Measurements from ENCODE around the gene GNAZ. TPM values are rescaled to one million over a fixed set of nuclear protein-coding genes. Genes with fewer than 3 reads are reported as not detected.

Gene GNAZ
- total RNA-seq, 1 experiment from 2014 or later = 33.0 TPM

GRCh38 chr22:23068832-23069385 lies 1.4 kb upstream of the GNAZ start:
- Histone ChIP-seq H3K4me1 (ENCODE audit: low read length) (peaks cover 57% of the 10 kb centered on the region), H3K4me2 (ENCODE audit: low read depth, low read length, poor library complexity, severe bottlenecking) (peak overlapping the region; percentile 69), H4K20me1 (ENCODE audit: insufficient read depth, low read depth, low read length) (peaks cover 18% of the 10 kb centered on the region; the same call in 1 of the 2 replicates), H3K27ac (ENCODE audit: low read length) (no peak overlapping the region), H3K36me3 (ENCODE audit: insufficient read depth, low read length) (no peaks in the 10 kb centered on the region), H3K79me2 (ENCODE audit: low read length) (peaks cover 34% of the 10 kb centered on the region), H2AFZ (ENCODE audit: low read length) (no peak overlapping the region), H3K9ac (ENCODE audit: low read length) (peak overlapping the region; percentile 67; the same call in 1 of the 2 replicates), H3K27me3 (ENCODE audit: low read length) (no peaks in the 10 kb centered on the region), H3K9me3 (ENCODE audit: low read length) (no peaks in the 10 kb centered on the region), H3K9me2 (replicated peaks; ENCODE audit: insufficient read depth, low read length) (no peaks in the 10 kb centered on the region), H3K4me3 (ENCODE audit: low read length) (peak overlapping the region; percentile 64; the same call in 1 of the 2 replicates)
- no peak for DNase-seq

GRCh38 chr22:23069502-23070357 lies 589 bp upstream of the GNAZ start:
- H3K79me2 ChIP-seq (ENCODE audit: low read length) = peaks cover 42% of the 10 kb centered on the region
- no peaks in the 10 kb centered on the region for H3K36me3 ChIP-seq (ENCODE audit: insufficient read depth, low read length)
- H3K27me3 ChIP-seq (ENCODE audit: low read length) = no peaks in the 10 kb centered on the region
- peak overlapping the region; percentile 22; the same call in 1 of the 2 replicates for H2AFZ ChIP-seq (ENCODE audit: low read length)
- H3K9me3 ChIP-seq (ENCODE audit: low read length) = no peaks in the 10 kb centered on the region
- peaks cover 64% of the 10 kb centered on the region for H3K4me1 ChIP-seq (ENCODE audit: low read length)
- H3K27ac ChIP-seq (ENCODE audit: low read length) = no peak overlapping the region
- peaks cover 23% of the 10 kb centered on the region; the same call in 1 of the 2 replicates for H4K20me1 ChIP-seq (ENCODE audit: insufficient read depth, low read depth, low read length)
- H3K9me2 ChIP-seq (replicated peaks; ENCODE audit: insufficient read depth, low read length) = no peaks in the 10 kb centered on the region
- peak overlapping the region; percentile 67 for H3K9ac ChIP-seq (ENCODE audit: low read length)
- DNase-seq = peak; percentile 97
- peak overlapping the region; percentile 69 for H3K4me2 ChIP-seq (ENCODE audit: low read depth, low read length, poor library complexity, severe bottlenecking)
- peak overlapping the region; percentile 64 for H3K4me3 ChIP-seq (ENCODE audit: low read length)

GRCh38 chr22:23071230-23072076 lies 1.1 kb downstream of the GNAZ start:
- H3K27me3 ChIP-seq (ENCODE audit: low read length) = no peaks in the 10 kb centered on the region
- H3K9me2 ChIP-seq (replicated peaks; ENCODE audit: insufficient read depth, low read length) = no peaks in the 10 kb centered on the region
- no peaks in the 10 kb centered on the region for H3K36me3 ChIP-seq (ENCODE audit: insufficient read depth, low read length)
- H2AFZ ChIP-seq (ENCODE audit: low read length) = no peak overlapping the region
- peak overlapping the region; percentile 83 for H3K4me2 ChIP-seq (ENCODE audit: low read depth, low read length, poor library complexity, severe bottlenecking)
- peak overlapping the region; percentile 92 for H3K9ac ChIP-seq (ENCODE audit: low read length)
- H4K20me1 ChIP-seq (ENCODE audit: insufficient read depth, low read depth, low read length) = peaks cover 26% of the 10 kb centered on the region; the same call in 1 of the 2 replicates
- DNase-seq = no peak
- peaks cover 69% of the 10 kb centered on the region for H3K4me1 ChIP-seq (ENCODE audit: low read length)
- peak overlapping the region; percentile 96 for H3K4me3 ChIP-seq (ENCODE audit: low read length)
- no peaks in the 10 kb centered on the region for H3K9me3 ChIP-seq (ENCODE audit: low read length)
- peak overlapping the region; percentile 14 for H3K27ac ChIP-seq (ENCODE audit: low read length)
- peaks cover 55% of the 10 kb centered on the region for H3K79me2 ChIP-seq (ENCODE audit: low read length)

- Histone ChIP-seq H3K27ac (ENCODE audit: low read length) (no peak overlapping the region; the same call in 1 of the 2 replicates), H3K4me1 (ENCODE audit: low read length) (peaks cover 61% of the 10 kb centered on the region), H3K4me3 (ENCODE audit: low read length) (peak overlapping the region; percentile 96; the same call in 1 of the 2 replicates), H2AFZ (ENCODE audit: low read length) (no peak overlapping the region), H3K9me2 (replicated peaks; ENCODE audit: insufficient read depth, low read length) (no peaks in the 10 kb centered on the region), H3K9ac (ENCODE audit: low read length) (peak overlapping the region; percentile 92), H3K9me3 (ENCODE audit: low read length) (no peaks in the 10 kb centered on the region), H4K20me1 (ENCODE audit: insufficient read depth, low read depth, low read length) (peaks cover 26% of the 10 kb centered on the region; the same call in 1 of the 2 replicates), H3K36me3 (ENCODE audit: insufficient read depth, low read length) (no peaks in the 10 kb centered on the region), H3K4me2 (ENCODE audit: low read depth, low read length, poor library complexity, severe bottlenecking) (peak overlapping the region; percentile 83), H3K27me3 (ENCODE audit: low read length) (no peaks in the 10 kb centered on the region), H3K79me2 (ENCODE audit: low read length) (peaks cover 62% of the 10 kb centered on the region)
- DNase-seq = no peak
Measured at GRCh38 chr22:23072077-23072910, 2.0 kb downstream of the GNAZ start.

GRCh38 chr22:23072911-23073491 lies 2.7 kb downstream of the GNAZ start:
- Histone ChIP-seq H3K9me2 (replicated peaks; ENCODE audit: insufficient read depth, low read length) (no peaks in the 10 kb centered on the region), H3K79me2 (ENCODE audit: low read length) (peaks cover 69% of the 10 kb centered on the region), H3K36me3 (ENCODE audit: insufficient read depth, low read length) (no peaks in the 10 kb centered on the region), H3K27ac (ENCODE audit: low read length) (no peak overlapping the region), H3K9ac (ENCODE audit: low read length) (peak overlapping the region; percentile 44; the same call in 1 of the 2 replicates), H2AFZ (ENCODE audit: low read length) (no peak overlapping the region), H4K20me1 (ENCODE audit: insufficient read depth, low read depth, low read length) (peaks cover 26% of the 10 kb centered on the region; the same call in 1 of the 2 replicates), H3K27me3 (ENCODE audit: low read length) (no peaks in the 10 kb centered on the region), H3K4me3 (ENCODE audit: low read length) (no peak overlapping the region), H3K9me3 (ENCODE audit: low read length) (no peaks in the 10 kb centered on the region), H3K4me1 (ENCODE audit: low read length) (peaks cover 61% of the 10 kb centered on the region), H3K4me2 (ENCODE audit: low read depth, low read length, poor library complexity, severe bottlenecking) (no peak overlapping the region)
- DNase-seq = no peak

GRCh38 chr22:23073526-23074229 lies 3.4 kb downstream of the GNAZ start:
- H3K27me3 ChIP-seq (ENCODE audit: low read length) = no peaks in the 10 kb centered on the region
- H3K9ac ChIP-seq (ENCODE audit: low read length) = peak overlapping the region; percentile 44
- peak overlapping the region; percentile 48 for H3K27ac ChIP-seq (ENCODE audit: low read length)
- DNase-seq = no peak
- peaks cover 61% of the 10 kb centered on the region for H3K4me1 ChIP-seq (ENCODE audit: low read length)
- no peak overlapping the region for H2AFZ ChIP-seq (ENCODE audit: low read length)
- H3K4me3 ChIP-seq (ENCODE audit: low read length) = no peak overlapping the region
- H4K20me1 ChIP-seq (ENCODE audit: insufficient read depth, low read depth, low read length) = peaks cover 26% of the 10 kb centered on the region; the same call in 1 of the 2 replicates
- no peak overlapping the region for H3K4me2 ChIP-seq (ENCODE audit: low read depth, low read length, poor library complexity, severe bottlenecking)
- H3K9me2 ChIP-seq (replicated peaks; ENCODE audit: insufficient read depth, low read length) = no peaks in the 10 kb centered on the region
- peaks cover 75% of the 10 kb centered on the region for H3K79me2 ChIP-seq (ENCODE audit: low read length)
- H3K36me3 ChIP-seq (ENCODE audit: insufficient read depth, low read length) = no peaks in the 10 kb centered on the region
- no peaks in the 10 kb centered on the region for H3K9me3 ChIP-seq (ENCODE audit: low read length)

- Histone ChIP-seq H3K79me2 (ENCODE audit: low read length) (peaks cover 83% of the 10 kb centered on the region), H3K27me3 (ENCODE audit: low read length) (no peaks in the 10 kb centered on the region)
Measured at GRCh38 chr22:23074451-23074850, 4.1 kb downstream of the GNAZ start.

More at GRCh38 chr22:23074451-23074850, 4.1 kb downstream of the GNAZ start:
- peaks cover 26% of the 10 kb centered on the region; the same call in 1 of the 2 replicates for H4K20me1 ChIP-seq (ENCODE audit: insufficient read depth, low read depth, low read length)
- H3K4me1 ChIP-seq (ENCODE audit: low read length) = peaks cover 56% of the 10 kb centered on the region
- H3K27ac ChIP-seq (ENCODE audit: low read length) = peak overlapping the region; percentile 48
- DNase-seq = no peak
- H3K9ac ChIP-seq (ENCODE audit: low read length) = peak overlapping the region; percentile 44; the same call in 1 of the 2 replicates
- no peaks in the 10 kb centered on the region for H3K9me2 ChIP-seq (replicated peaks; ENCODE audit: insufficient read depth, low read length)
- H3K4me3 ChIP-seq (ENCODE audit: low read length) = no peak overlapping the region
- no peaks in the 10 kb centered on the region for H3K9me3 ChIP-seq (ENCODE audit: low read length)
- H3K4me2 ChIP-seq (ENCODE audit: low read depth, low read length, poor library complexity, severe bottlenecking) = no peak overlapping the region
- H2AFZ ChIP-seq (ENCODE audit: low read length) = no peak overlapping the region
- no peaks in the 10 kb centered on the region for H3K36me3 ChIP-seq (ENCODE audit: insufficient read depth, low read length)

All from Karpas-422 (cell line).